ENCODE results near the gene ATPAF1.
"Not testable (repeated sequence)": the region's sequence is repeated elsewhere in the genome, so short reads cannot be mapped to it uniquely, and the experiment has no call there.

ATPAF1 gene, protein sequence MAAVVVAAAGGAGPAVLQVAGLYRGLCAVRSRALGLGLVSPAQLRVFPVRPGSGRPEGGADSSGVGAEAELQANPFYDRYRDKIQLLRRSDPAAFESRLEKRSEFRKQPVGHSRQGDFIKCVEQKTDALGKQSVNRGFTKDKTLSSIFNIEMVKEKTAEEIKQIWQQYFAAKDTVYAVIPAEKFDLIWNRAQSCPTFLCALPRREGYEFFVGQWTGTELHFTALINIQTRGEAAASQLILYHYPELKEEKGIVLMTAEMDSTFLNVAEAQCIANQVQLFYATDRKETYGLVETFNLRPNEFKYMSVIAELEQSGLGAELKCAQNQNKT

DNA sequence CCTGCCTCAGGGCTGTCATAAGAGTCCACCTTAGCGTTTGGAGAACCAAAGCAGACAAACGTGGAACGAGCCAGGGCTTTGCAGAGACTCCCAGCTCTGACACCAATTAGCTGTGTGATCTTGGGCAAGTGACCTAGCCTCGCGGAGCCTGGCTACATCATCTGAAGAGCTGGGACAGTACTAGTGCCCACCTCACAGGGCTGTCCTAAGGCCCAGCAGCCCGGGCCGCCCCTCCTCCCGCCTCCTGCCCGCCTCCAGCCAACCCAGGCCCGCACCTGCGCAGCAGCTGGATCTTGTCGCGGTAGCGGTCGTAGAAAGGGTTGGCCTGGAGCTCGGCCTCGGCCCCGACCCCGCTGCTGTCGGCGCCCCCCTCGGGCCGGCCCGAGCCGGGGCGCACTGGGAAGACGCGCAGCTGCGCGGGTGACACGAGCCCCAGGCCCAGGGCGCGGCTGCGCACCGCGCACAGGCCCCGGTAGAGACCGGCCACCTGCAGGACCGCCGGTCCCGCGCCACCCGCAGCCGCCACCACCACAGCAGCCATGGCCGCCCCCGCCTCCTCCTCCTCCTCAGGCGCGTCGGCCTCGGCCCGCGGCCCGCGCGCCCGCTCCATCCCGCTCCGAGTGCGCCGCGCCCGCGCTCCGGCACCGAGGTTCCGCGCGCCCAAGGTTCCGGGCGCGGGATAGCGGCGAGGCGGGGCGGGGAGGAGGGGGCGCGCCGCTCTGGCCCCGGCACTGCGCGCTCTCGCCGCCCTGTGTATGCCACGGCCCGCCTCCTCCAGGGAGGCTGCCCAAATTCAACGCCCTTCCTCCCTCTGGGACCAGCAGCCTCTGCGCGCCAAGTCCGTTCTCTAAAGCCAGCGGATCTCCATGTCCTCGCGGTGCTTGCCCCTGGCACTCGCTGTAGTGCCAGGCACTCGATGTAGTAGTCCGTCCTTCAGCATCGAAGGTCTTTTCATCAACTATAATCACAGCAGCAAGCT is at the start of gene ATPAF1:
Gene ATPAF1, minus strand, starts transcription at position 583 of the 979 bp plus-strand sequence. Its CDS starts 42 bp downstream, at position 541.
- no peak for FAIRE-seq

DNA sequence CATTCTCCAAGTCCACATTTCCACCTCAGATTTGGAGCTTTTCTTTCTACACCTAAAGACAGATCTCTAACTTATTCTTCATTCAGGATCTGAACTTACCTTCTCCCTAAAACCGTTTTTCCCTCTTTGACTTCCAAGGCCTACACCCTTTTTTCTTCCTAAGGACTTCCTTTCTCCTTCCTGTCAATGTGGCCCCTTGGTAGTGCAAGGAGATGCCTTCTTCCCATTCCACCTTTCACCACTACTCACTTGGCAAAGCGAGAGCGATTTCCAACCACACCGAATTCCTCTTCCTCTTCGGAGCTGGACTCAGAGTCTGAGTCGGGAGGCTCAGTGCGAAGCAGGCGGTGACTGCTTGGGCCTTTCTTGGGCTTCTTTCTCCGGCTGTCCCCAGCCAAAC is 49.5 kb upstream of the ATPAF1 start:
- FAIRE-seq: no peak

DNA sequence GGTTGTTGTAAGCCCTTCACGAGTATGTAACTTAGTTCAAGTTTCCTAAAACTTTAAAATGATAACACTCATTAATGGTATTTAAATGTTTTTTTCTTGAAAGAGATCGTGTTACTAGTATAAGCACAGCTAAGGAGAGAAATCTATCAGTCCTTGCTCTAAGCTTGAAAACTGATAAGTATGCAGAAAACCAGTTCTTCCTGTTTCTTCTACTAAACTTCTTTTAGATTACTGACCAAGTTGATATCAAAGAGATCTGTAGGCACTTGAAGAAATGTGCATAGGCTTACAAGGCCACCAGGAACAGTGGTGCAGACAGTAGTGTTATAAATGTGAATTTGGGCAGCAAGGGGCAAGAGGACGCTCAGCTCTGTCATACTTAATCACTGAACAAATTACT is 46.8 kb upstream of the ATPAF1 start:
- no peak for FAIRE-seq

DNA sequence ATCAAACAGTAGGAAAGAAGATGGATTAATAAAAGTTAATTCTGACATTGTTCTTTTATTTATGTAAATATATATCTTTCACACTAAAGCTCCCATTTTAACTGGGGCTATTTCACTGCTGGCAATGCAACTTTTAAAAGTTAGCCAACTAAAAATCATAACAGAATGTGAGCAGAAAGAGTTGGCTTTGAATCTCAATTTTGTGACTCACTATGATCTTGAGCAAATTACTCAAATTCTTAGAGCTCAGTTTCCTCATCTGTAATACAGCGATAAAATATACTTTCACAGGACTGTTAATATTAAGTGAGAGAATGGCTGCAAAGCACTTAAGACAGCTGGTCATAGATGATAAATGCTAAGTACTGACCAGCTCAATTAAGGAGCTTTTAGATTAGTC is 40.0 kb upstream of the ATPAF1 start:
- FAIRE-seq: no peak

DNA sequence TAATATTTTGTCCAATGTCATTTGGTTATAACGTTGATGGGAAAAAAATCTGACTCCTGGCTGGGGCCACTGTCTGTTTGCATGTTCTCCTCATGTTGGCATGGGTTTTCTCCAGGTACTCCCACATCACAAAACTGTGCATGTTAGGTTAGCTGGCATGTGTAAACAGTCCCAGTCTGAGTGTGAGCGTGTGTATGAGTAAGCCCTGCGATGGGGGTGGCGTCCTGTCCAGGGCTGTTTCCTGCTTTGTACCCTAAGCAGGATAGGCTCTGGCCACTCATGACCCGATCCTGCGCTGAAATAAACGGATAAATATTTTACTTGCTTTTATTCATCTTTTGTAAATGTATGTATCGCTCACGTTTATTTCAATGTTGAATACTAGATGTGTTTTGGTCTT is 37.2 kb upstream of the ATPAF1 start:
- no peak for FAIRE-seq

DNA sequence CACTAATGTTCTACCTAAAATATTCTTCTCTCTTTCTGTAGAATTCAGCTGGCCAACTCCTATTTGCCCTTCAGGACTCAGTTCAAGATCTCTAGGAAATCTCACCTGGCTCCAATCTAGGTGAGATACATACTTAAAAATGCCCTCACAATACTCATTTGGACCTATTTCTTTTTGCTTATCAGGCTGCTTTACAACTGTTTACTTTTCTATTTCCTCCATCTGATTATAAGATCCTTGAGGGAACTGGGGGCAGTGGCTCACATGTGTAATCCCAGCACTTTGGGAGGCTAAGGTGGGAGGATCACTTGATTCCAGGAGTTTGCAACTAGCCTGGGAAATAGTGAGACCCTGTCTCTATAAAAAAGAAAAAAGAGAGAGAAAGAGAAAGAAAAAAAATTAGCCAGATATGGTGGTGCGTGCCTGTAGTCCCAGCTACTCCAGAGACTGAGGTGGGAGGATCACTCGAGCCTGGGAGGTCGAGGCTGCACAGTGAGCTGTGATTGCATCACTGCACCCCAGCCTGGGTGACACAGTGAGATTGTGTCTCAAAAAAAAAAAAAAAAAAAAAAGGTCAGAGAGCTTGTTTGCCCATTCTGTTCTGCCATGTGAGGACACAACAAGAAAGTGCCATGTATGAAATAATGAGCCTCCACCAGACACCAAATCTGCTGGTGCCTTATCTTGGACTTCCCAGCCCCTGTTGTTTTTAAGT is 35.9 kb upstream of the ATPAF1 start:
- no peak for FAIRE-seq

DNA sequence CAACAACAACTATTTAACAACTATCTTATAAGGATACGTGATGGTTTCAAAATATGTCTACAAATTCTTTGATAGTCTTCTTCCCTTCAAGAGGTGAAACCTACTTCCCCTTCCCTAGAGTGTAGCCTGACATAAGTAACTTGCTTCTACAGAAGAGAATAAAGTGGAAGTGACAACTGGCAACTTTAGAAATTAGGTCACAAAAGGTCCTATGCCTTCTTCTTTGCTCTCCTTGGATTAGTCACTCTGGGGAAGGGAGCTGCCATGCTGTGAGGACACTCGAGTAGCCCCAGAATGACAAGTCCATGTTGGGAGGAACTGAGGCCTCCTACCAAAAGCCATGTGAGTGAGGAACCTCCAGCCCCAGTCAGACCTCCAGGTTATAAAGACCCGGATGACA is 31.5 kb upstream of the ATPAF1 start:
- FAIRE-seq: no peak

DNA sequence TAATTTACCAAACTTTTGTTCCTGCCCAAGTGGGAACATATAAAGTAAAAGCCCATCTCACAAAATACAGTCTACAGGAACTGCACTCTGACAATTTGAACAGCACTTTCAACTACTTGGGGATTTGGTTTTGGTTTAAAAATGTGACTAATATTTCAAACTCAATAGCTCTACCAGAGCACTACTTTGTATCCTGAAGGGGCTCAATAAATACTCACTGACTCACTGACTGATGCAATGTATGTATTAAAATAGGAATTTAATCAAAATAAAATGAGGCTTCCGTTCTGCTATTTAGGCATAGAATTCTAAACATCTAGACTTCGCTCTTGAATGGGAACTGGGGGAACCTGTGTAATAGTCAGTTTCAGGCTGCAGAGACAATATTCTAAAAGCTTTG is 28.9 kb upstream of the ATPAF1 start:
- no peak for FAIRE-seq

DNA sequence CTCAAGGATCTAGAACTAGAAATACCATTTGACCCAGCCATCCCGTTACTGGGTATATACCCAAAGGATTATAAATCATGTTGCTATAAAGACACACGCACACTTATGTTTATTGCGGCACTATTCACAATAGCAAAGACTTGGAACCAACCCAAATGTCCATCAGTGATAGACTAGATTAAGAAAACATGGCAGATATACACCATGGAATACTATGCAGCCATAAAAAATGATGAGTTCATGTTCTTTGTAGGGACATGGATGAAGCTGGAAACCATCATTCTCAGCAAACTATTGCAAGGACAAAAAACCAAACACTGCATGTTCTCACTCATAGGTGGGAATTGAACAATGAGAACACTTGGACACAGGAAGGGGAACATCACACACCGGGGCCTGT is 26.5 kb upstream of the ATPAF1 start:
- FAIRE-seq: not testable (repeated sequence)

DNA sequence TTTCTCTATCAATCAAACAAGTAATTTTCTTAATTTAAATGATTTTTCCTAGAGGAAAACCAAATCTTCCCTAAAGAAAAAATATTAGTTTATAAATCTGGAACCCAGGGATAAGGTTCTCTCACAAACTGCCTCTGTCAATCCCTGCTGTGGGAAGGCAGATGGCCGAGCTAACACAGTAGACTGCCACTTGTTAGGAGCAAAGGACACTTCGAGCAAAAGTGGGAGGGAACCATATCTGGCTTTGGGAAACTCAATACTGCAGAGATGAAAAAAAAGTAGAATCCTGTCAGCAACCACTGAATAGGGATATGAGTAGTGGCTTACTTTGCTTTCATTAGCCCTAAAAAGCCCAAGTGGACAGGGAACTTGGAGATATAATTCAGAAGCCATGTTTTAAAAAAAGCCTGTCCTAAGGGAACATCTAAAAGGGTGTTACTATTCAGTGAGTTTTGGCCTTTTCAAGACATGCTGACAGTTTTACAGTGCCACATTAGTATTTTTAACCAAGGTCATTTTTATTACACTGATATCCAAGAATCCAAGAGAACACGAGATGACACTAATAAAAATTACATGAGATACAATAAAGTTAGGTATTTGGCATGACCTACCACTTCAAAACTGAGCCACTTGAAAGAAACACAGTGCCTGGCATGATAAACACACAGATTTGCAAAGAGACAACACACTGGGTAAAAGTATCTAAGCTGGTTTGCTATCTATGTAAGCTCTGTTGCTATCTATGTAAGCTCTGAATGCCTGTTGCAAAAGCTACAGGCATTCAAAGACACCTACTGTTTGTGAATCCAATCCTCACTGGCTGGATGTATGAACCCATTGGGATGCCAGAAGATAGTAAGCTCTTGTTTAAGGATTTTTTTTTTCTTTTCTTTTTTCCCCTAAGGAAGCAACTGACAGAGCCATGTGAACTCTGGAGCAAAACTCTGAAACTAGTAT is 24.9 kb upstream of the ATPAF1 start:
- no peak for FAIRE-seq

DNA sequence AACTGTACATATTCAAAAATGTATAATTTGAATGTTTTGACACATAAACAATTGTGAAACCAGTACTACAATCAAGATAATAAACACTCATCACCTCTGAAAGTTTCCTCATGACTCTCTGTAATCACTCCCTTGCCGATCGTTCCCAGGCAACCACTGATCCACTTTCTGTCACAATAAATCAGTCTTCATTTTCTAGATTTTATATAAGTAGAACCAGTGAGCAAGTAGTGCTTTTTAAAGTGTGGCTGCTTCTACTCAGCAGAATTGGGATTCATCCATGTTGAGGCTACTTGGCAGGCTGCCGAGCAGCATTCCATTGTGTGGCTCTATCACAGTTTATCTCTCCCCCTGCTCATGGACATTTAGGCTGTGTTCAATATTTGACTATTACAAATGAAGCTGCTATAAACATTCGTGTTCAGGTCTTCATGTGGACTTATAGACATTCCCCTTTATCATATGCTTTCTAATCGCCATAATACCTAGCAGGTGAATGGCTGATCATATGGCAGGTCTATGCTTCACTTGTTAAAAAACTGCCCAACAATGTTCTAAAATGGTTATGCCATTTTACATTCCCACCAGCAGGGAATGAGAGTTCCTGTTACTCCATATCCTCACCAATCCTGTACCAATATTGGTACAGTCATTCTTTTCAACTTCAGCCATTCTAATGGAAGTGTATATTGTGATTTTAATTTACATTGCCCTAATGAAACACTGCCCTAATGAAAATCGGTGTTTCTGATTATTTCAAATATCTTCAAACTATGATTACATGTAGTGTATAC is 24.0 kb upstream of the ATPAF1 start:
- no peak for FAIRE-seq

DNA sequence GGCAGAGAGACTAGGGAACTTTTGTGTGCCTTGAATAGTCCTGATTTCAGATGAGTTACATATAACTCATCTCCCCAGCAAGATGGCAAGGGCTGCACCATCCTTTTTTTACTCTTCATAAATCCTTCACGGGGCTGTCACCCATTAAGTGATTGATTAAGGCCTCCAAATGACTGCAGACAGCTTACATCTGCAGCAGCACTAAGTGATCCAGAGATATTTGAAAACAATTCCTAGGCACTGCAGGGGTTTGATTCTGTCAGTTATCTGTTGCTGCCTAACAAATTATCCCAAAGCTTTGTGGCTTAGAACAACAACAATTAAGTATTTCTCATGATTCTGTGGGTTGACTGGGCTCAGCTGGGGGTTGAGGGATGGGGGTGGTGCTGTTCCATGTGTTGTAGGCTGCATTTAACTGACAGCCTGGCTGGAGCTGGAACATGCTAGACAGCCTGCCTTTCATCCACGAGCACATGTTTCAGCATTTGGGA is 22.8 kb upstream of the ATPAF1 start:
- no peak for FAIRE-seq

DNA sequence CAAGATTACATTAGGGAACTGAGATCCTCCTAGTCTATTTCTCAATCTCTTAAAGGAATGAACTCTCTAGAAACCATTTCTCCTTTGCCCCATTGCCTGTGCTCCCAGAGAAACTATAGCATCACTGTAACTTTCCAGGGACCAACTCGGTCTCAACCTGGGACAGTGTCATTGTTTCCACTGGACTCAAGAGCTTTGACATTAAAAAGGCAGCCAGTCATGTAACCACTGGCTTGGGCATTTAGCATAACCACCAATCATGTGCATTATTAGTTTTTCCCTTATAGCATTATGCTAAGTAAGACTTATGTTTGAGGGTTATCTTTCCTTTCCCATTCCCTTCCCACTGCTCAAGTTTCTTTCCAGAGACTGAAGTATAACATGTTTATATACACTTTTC is 21.7 kb upstream of the ATPAF1 start:
- FAIRE-seq: no peak

DNA sequence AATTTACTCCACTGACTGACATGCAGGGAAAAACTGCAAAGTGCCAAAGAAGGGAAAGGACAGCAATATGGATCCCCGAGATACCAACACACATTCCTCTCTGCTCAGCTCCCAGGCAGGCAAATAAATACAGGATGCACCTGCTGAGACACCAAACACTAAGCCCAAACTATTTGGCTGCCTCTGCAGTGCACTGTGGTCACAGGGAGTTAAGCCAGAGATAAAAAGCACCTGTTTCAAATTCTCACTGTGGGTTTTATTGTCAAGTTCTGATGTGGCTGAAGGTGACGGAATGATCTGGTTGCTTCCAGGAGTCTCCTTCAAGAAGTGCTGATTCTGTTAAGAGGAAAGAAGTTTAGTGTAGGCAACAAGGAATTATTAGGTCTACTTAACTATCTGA is 21.2 kb upstream of the ATPAF1 start:
- FAIRE-seq: no peak

DNA sequence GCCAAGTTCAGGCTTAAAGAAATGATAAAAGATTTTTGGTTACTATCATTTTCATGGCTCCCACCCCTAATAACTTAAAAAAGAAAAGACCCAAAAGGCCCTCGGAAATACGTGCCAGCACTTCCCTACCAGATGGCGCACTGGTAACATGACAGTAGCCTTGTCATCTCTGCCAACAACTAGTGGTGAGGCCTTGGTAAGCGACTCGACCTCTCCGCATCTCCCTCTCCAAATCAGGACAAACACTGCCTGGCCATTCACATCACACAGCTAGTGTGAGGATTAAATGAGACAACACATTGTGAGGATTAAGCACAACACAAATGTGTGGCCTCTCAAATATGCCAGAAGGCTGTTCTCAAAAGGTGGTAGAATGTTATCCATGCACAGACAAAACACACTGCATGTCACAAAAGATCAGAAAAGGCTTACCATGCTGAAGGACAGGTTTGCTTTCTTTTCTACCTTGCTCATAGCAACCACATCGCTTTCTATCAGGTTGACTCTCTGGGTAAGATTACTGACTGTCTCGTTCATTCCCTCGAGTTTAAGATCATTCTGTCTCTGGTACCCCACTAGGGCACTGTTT is 19.9 kb upstream of the ATPAF1 start:
- no peak for FAIRE-seq

DNA sequence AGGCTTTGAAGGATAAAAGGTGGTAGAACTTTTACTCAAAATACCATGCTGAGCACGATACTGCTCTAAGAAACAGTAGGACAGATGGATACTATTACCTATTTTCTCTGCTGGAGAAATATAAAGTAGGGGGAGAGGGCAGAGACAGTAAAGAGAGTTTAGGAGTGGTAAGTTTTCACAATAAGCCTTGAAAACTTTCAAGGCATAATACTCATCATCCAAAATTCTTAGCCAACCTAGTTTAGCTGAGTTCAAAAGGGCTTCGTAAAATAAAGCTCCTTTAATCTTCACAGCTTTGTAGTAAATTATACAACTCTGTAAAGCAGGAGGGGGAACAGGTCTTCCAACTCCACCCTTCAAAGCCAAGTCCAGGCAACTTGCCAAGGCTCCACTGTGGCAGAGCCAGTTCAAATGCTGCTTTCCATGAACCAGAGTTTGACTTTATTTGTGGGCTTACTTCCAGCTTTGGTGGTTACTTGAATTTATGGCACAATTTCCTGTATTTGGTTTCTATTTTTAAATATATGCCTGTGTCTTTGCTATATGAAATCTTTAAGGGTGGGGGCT is 19.0 kb upstream of the ATPAF1 start:
- no peak for FAIRE-seq

DNA sequence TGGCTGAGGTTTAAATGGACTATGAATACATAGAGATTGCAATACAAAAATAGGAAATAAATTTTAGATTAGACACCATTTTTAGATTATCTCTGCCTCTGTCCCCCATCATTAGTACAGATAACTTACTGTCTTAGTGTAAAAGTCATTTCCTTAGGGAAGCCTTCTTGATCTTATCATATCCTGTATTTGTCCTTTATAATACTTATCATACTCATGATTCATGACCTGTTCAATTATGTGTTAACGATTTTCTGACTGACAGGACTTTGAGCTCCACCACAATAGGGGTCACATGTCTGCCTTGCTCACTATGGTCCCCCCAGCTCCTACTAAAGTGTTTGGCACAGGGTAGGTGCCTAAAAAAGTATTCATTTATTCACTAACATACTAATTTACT is 18.1 kb upstream of the ATPAF1 start:
- peak; percentile 5 for FAIRE-seq

DNA sequence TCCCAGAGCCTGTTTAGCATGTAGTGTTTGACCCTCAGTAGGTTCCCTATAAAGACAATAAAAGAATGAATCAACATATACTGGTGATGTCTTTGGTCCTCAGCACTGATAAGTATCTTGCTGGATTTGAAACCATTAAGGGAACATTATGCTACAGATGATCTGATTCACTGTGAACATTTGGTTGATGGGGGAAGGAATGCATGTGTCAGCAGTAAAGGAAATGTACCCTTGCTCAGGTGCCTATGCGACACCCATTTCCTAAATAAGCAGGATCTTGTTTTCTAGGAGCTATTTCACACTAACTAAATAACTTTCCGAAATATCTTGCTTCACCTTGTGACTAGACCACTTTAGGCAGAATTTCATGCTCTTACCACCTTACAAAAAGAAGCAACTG is 16.5 kb upstream of the ATPAF1 start:
- FAIRE-seq: no peak

DNA sequence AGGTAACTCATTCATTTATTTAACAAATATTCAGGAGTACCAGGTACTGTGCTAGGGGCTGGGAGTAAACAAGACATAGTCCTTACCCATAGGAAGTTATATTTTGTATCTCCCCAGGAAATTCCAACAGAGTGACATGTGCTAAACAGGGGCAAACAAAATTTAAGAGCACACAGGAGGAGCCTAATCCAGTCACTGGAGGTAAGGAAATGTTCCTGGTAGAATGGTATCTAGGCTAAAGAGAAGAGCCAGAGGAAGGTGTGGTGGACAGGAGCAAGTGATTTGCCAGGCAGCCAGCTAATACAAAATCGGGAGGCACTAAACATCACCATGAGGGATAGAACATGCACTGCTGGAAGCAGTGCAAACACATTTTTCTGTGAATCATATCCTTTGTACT is 13.9 kb upstream of the ATPAF1 start:
- FAIRE-seq: no peak

DNA sequence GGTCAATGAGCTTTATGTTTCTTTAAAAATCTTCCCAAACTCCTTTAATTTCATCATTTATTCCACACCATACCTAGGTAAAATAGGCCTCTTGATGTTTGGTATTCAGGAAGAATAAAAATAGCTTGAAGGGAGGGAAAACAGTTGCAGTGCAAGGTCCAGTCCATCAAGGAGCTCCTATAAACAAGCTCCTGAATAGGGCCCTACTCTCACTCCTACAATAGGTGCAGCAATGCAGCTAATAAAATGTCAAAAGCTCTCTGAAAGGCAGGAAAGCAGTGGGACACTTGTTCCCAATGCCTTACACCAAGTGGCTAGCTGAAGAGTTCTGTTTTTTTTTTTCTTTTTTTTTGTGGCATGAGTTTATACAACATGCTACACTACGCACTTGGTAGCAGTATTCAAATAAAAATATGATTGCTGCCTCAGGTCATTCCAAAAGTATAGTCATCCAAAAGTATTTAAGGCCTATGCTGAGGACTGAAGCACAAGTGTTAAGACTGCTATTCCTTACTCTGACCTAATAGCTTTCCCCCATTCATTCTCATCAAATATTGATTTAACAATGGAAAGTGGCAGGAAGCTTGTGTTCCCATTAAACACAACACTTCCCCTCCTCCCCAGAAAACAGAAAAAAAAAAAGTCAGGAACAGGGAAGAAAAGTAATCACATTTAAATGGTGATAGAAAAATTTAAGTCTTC is 13.3 kb upstream of the ATPAF1 start:
- FAIRE-seq: no peak

Data from islet of Langerhans (tissue), 1 donor.